ENCODE data around the gene NKX6-2.
"Not testable (repeated sequence)": the region's sequence is repeated elsewhere in the genome, so short reads cannot be mapped to it uniquely, and the experiment has no call there.

NKX6-2 gene

GRCh38 chr10:132812520-132812919 is 26.6 kb upstream of the NKX6-2 start:
- FAIRE-seq, result no peak

DNA sequence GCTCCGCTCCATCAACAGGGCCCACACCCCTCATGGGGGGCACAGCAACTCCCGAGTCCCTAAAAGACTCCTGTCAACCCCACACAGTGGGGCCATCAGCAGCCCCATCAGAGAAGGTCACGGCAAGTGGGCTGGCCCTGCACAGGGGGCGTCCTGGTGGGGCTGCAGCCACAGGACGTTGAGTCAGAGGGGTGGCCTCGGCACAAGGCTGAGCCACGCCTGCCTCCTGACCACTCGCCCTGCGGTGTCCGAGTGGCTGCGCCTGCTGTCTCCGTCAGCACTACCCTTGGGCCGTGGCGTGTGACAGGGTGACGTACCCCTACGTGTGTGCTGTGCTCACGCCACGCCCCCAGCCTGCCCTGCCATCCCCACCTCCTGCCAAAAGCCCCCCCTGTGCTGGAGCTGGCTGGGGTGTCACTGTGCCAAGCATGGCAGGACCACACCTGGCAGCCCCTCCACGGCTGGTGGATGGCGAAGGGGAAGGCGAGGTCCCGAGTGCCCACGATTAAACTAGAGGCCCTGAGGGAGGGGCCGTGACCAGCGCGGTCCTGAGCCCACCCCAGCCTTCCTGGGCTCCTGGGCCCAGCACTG is 26.0 kb upstream of the NKX6-2 start:
- FAIRE-seq, result no peak

GRCh38 chr10:132810807-132811700 is 25.1 kb upstream of the NKX6-2 start:
- no peak for FAIRE-seq

GRCh38 chr10:132810141-132810806 is 24.3 kb upstream of the NKX6-2 start:
- no peak for FAIRE-seq

GRCh38 chr10:132809232-132810140 is 23.5 kb upstream of the NKX6-2 start:
- FAIRE-seq, result no peak

DNA sequence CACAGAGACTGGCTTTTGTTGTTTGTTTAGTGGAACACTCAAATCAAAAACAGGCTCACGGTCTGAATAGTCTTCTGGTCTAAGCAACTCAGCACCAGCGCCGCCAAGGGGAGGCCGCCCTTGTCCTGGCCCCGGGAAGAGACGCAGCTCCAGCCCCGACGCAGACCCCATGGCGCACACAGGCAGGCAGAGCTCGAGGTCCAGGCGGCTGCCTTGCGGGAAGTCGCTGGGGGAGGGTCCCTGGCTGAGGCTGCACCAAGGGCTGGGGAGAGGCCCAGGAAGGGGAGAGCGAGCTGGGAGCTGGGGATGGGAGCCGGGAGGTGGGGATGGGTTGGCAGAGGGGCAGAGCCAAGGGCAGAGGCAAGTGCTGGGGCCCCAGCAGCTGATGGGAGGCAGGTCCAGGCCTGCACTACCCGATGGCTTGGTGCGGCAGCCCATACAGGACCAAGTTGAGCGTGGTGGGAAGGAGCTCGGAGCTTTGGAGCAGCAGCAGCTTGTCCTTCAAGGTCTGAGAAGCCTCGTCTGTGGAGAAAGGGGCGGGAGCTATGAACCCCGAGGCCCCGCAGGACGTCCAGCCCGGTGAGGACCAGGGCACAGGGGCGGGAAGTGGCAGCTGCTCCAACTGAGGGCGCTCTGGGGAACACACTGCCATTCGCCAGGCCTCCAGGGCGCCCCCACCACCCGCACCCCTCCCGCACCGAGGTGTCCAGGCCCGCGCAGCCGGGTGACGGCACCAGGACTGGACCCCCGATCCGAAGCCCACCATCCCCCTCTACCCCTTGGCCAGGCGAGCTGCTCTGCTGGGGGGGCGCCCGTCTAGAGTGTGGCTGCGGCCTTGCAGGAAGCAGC is 22.7 kb upstream of the NKX6-2 start:
- FAIRE-seq, result no peak

DNA sequence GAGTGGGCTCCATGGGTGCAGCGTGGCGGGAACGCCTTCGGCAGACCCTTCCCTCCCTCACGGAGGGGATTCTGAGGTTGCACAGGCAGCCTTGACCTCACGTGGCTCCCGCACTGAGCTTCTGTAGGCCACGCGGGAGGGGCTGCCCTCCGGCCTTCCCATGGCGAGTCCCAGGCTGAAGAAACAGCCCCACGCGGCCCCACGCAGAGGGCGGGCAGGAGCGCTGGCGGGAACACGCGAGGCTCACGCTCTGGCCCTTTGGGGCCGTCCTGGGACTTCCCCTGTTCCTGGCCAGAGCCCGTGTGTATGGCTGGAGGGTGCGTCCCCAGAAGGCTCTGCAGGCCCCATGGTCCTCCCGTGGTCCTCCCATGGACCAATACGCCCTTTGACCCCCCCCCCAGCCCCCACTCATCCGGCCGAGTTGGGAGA is 21.7 kb upstream of the NKX6-2 start:
- no peak for FAIRE-seq

- FAIRE-seq, result no peak
Measured at GRCh38 chr10:132806561-132807003, 20.6 kb upstream of the NKX6-2 start.

DNA sequence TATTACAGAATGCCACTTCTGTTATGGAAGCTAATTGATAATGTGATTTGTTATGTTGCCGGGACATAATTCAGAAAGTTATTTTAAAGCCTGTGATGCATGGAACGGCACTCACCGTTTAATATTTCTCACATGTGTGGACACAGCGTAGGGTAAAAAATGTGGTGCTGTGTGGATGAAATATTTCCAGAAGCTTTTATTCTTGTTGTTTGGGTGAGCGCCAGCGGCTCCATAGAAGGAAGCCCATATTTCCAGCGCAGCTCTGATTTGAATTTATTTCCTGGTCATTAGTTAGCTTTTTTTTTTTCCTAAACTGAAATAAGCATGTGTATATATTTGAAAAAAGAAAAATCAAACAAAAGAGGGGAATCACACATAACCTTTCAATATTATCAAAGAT is 20.2 kb upstream of the NKX6-2 start:
- FAIRE-seq, result no peak

- FAIRE-seq, result no peak
Measured at GRCh38 chr10:132805599-132805998, 19.7 kb upstream of the NKX6-2 start.

- FAIRE-seq, result no peak
Measured at GRCh38 chr10:132804785-132805426, 19.0 kb upstream of the NKX6-2 start.

DNA sequence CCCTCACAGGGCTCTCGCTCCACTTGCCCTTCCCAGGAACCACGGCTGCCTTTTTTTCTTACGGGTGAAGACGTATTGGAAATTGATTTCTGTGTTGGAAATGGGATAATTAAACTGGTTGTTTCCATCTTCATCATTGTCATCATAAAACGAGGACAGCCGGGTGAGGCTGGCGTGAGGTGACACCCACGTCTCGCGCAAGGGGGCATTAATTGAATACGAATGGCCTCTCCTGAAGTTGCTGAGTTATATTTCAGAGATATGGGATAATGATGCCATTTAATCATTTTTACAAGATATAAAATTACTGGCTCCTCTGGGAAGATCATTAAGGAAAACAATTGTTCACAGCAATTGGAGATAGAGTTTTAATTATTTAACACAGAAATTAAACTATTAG is 18.3 kb upstream of the NKX6-2 start:
- no peak for FAIRE-seq

DNA sequence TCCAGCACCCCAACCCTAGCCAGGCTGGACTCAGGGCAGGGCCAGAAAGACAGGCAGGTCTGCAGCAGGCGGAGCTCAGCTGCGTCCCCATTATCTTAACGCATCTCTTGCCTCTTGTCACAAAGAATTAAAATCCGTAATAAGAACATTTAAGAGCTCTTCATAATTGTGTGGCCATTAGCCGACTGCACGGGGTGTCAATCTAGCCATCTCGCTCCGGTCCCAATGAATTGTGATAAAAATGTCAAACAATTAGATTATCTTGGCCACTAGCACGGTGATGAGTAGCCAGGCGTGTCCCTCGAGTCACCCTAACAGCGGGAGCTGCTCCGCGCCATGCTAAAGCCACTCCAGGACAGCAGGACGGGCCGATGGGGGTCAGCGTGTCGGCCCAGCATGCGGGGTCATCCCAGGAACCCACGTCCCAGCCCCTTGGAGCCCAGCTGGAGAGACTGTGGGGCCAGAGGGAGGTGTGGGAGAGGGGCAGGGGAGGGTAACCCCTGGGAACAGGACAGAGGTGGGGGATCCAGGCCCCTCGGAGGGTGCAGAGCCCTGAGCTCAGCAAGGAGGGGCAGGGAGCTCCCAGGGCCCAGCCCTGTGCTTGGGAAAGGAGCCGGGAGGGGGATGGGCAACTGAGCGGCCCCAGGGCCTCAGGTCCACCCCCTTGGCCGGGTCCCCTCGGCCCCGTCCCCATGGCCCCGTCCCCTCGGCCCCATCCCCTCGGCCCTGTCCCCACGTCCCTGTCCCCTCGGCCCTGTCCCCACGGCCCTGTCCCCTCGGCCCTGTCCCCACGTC is 17.7 kb upstream of the NKX6-2 start:
- no peak for FAIRE-seq

DNA sequence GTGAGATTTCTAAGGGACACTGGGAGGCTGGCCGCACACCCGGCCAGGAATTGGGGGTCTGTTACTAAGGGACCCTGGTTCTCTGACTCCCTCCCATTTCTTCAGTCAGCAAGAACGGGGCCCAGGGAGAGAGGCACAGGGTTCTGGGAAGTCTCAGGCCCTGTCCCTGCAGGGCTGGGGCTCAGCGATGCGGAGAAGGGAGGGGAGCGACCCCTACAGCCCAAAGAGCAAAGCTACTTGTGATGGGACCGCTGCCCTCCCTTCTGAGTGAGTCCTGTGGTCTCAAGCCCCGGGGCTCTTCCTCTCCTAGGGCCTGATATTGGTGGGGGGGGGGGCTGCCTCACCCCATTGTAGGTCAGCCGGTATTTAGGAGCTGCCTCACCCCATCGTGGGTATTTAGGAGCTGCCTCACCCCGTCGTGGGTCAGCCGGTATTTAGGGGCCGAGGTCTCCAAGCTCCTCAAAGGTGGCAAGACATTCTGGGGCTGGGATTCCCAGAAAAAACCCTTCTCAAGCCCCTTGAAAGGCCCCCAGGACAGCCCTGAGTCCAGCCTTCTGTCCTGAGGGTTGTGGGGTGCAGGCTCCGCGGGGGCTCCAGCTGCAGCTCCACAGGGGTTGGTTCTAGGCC is 16.9 kb upstream of the NKX6-2 start:
- FAIRE-seq, result no peak

DNA sequence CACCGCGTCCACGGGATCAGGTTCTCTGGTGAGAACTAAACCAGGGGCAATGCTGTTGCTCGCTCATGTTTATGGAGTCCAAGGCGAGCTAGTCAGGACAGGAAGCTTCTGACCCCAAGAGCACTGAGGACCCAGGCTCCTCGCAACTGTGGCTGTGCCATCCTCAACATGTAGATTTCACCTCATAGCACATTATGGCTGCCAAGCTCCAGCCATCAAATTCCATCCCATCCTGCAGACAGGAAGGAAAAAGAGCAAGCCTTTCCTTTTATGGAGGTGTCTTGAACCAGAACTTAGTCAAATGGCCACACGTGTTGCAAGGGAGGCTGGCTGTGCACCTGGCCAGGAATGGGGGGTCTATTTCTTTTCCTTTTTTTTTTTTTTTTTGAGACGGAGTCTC is 16.1 kb upstream of the NKX6-2 start:
- no peak for FAIRE-seq

DNA sequence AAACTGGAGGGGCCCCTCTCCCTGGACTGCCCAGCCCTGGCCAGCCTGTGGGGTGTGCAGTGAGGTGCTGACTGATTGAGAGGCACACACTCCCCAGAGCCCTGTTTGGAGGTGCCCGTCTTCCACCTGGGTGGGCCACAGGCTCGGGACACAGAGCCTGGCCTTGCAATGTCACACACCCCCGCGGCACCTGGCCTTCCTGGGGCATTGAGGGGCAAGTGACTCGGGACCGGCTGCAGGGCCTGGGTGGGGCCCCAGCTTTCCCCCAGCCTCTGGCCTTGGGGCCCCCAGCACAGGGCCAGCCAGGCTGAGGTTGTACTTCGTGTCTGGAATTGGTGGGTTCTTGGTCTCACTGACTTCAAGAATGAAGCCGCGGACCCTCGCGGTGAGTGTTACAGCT is 13.9 kb upstream of the NKX6-2 start:
- no peak for FAIRE-seq

DNA sequence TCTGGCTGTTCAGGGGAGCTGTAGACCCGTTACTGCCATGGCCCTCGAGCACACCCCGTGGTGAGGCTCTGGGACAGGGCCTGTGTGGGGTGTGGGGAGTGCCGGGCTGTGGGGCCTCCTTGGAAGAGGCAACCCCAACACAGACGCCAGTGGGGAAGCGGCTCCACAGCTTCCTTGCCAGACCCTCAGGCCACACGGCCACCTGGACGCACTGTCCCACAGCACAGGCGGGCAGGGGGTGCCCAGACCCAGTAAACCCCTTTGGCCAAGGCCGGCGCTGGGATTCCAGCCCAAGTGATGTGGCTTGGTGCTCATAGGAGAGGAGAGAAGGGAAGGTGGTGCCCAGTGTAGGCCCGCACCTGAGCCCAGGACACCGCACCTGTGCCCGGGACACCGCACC is 12.9 kb upstream of the NKX6-2 start:
- FAIRE-seq, result no peak

- no peak for FAIRE-seq
Measured at GRCh38 chr10:132798403-132798802, 12.5 kb upstream of the NKX6-2 start.

- not testable (repeated sequence) for FAIRE-seq
Measured at GRCh38 chr10:132797986-132798385, 12.0 kb upstream of the NKX6-2 start.

DNA sequence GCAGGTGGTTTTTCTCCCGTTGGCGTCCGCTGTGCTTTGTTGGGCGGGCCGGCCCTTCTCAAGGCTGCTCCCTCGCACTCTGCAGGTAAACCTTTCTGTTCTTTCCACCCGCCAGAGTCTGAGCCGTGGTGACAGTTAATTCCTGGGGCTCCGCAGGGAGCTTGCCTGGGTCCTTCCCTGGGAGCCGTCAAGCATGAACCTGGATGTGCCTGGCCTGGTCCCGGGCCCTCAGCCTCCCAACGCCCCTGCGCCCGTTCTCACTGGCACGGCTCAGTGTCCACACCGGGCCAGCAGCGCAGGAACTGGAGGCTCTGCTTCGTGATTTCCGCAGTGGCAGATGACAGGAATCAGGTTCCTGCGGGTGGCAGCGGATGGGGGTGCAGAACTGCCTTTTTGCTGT is 10.9 kb upstream of the NKX6-2 start:
- no peak for FAIRE-seq
